ENCODE measurements around the gene MKRN3. TPM values are rescaled to one million over a fixed set of nuclear protein-coding genes. Genes with fewer than 3 reads are reported as not detected.

MKRN3 gene
- total RNA-seq, result 0.20 and 0.65 TPM in 2 replicates

- peak; percentile 63 to 88 for DNase-seq (ENCODE audit: low read depth in 2 of 2)
Measured at GRCh38 chr15:23565395-23566070, at the start of gene MKRN3. MKRN3 (plus strand) TSS chr15:23565674; CDS start chr15:23565783, 109 bp downstream.

GRCh38 chr15:23516866-23517265 is 48.6 kb upstream of the MKRN3 start:
- no peak for DNase-seq (ENCODE audit: low read depth in 2 of 2)

GRCh38 chr15:23518104-23518503 is 47.4 kb upstream of the MKRN3 start:
- DNase-seq (ENCODE audit: low read depth in 2 of 2), result no peak

- DNase-seq (ENCODE audit: low read depth in 2 of 2), result no peak
Measured at GRCh38 chr15:23524816-23525215, 40.7 kb upstream of the MKRN3 start.

- no peak for DNase-seq (ENCODE audit: low read depth in 2 of 2)
Measured at GRCh38 chr15:23529891-23530290, 35.6 kb upstream of the MKRN3 start.

- DNase-seq (ENCODE audit: low read depth in 2 of 2), result no peak
Measured at GRCh38 chr15:23532024-23532423, 33.5 kb upstream of the MKRN3 start.

GRCh38 chr15:23536659-23537058 is 28.8 kb upstream of the MKRN3 start:
- DNase-seq (ENCODE audit: low read depth in 2 of 2), result no peak

- DNase-seq (ENCODE audit: low read depth in 2 of 2), result no peak
Measured at GRCh38 chr15:23538648-23539047, 26.8 kb upstream of the MKRN3 start.

GRCh38 chr15:23539892-23540291 is 25.6 kb upstream of the MKRN3 start:
- DNase-seq (ENCODE audit: low read depth in 2 of 2), result no peak

- DNase-seq (ENCODE audit: low read depth in 2 of 2), result no peak
Measured at GRCh38 chr15:23546158-23546557, 19.3 kb upstream of the MKRN3 start.

- no peak for DNase-seq (ENCODE audit: low read depth in 2 of 2)
Measured at GRCh38 chr15:23548071-23548470, 17.4 kb upstream of the MKRN3 start.

- no peak for DNase-seq (ENCODE audit: low read depth in 2 of 2)
Measured at GRCh38 chr15:23561914-23562313, 3.6 kb upstream of the MKRN3 start.

GRCh38 chr15:23564821-23565394 is 566 bp upstream of the MKRN3 start:
- DNase-seq (ENCODE audit: low read depth in 2 of 2), result peak in 1 of 2 donors; percentile 17

GRCh38 chr15:23566071-23566554 is 639 bp downstream of the MKRN3 start:
- DNase-seq (ENCODE audit: low read depth in 2 of 2), result peak; percentile 54 to 80

- DNase-seq (ENCODE audit: low read depth in 2 of 2), result no peak
Measured at GRCh38 chr15:23566651-23567050, 1.2 kb downstream of the MKRN3 start.

- no peak for DNase-seq (ENCODE audit: low read depth in 2 of 2)
Measured at GRCh38 chr15:23567921-23568320, 2.4 kb downstream of the MKRN3 start.

- DNase-seq (ENCODE audit: low read depth in 2 of 2), result no peak
Measured at GRCh38 chr15:23569151-23569925, 3.9 kb downstream of the MKRN3 start.

- DNase-seq (ENCODE audit: low read depth in 2 of 2), result no peak
Measured at GRCh38 chr15:23570486-23570885, 5.0 kb downstream of the MKRN3 start.

GRCh38 chr15:23572844-23573243 is 7.4 kb downstream of the MKRN3 start:
- no peak for DNase-seq (ENCODE audit: low read depth in 2 of 2)

GRCh38 chr15:23574742-23575141 is 9.3 kb downstream of the MKRN3 start:
- no peak for DNase-seq (ENCODE audit: low read depth in 2 of 2)

GRCh38 chr15:23576061-23576460 is 10.6 kb downstream of the MKRN3 start:
- no peak for DNase-seq (ENCODE audit: low read depth in 2 of 2)

- no peak for DNase-seq (ENCODE audit: low read depth in 2 of 2)
Measured at GRCh38 chr15:23578521-23579150, 13.2 kb downstream of the MKRN3 start.
